RWPE2 (cell line): ENCODE results near the gene CAMK2B.

Source experiments
- ATAC-seq: fragments of 200-7000 bp; cut with Tn5 transposase; 3 replicates; pipeline ENCODE4 v1.9.1; 2021; ENCODE audit warnings: low read depth
- DNase-seq: peaks from one replicate; pipeline ENCODE4 v3.0.0-alpha.2; 2020; ENCODE audit warnings: low spot score
- H3K27ac ChIP-seq: fragments of 450-650 bp; 2 replicates; pipeline ENCODE4 v1.5.1; 2017; ENCODE audit warnings: mild to moderate bottlenecking; ENCODE audit not compliant: poor library complexity, severe bottlenecking
- H3K27me3 ChIP-seq: fragments of 250-450 bp; sonication (Bioruptor Pico); 2 replicates; pipeline ENCODE4 v1.5.1; 2021; ENCODE audit warnings: mild to moderate bottlenecking, moderate library complexity; ENCODE audit not compliant: insufficient read depth, poor library complexity, severe bottlenecking
- H3K36me3 ChIP-seq: fragments of 250-450 bp; sonication (Bioruptor Pico); 2 replicates; pipeline ENCODE4 v1.5.1; 2020; ENCODE audit warnings: low read depth, mild to moderate bottlenecking, moderate library complexity
- H3K4me1 ChIP-seq: fragments of 250-450 bp; sonication (Bioruptor Pico); 2 replicates; pipeline ENCODE4 v1.5.1; 2021; ENCODE audit warnings: mild to moderate bottlenecking, moderate library complexity; ENCODE audit not compliant: insufficient read depth, poor library complexity, severe bottlenecking
- H3K4me3 ChIP-seq: fragments of 250-450 bp; sonication (Bioruptor Pico); 2 replicates; pipeline ENCODE4 v1.5.1; 2021; ENCODE audit warnings: mild to moderate bottlenecking, moderate library complexity; ENCODE audit not compliant: severe bottlenecking
- H3K9me3 ChIP-seq: fragments of 250-450 bp; sonication (Bioruptor Pico); 2 replicates; pipeline ENCODE4 v1.5.1; 2021; ENCODE audit warnings: mild to moderate bottlenecking, moderate library complexity; ENCODE audit not compliant: severe bottlenecking
- CTCF ChIP-seq: fragments of 450-650 bp; IDR thresholded peaks from one replicate; pipeline ENCODE4 v1.5.1; 2017; ENCODE audit warnings: mild to moderate bottlenecking, moderate library complexity; ENCODE audit not compliant: poor library complexity, severe bottlenecking

CAMK2B gene

GRCh38 chr7:44226396-44226753, 99.0 kb downstream of the CAMK2B start:
- Histone ChIP-seq H3K4me3 (no peak overlapping the region), H3K27me3 (no peaks in the 10 kb centered on the region), H3K36me3 (no peaks in the 10 kb centered on the region), H3K27ac (no peak overlapping the region), H3K4me1 (peaks cover 21% of the 10 kb centered on the region), H3K9me3 (no peaks in the 10 kb centered on the region)
- DNase-seq (no peak), ATAC-seq (no peak)
- no peak for TF ChIP-seq CTCF

GRCh38 chr7:44225566-44226395, 99.6 kb downstream of the CAMK2B start:
- no peak for TF ChIP-seq CTCF
- peak overlapping the region; percentile 6 for H3K4me3 ChIP-seq
- no peak for DNase-seq

GRCh38 chr7:44224974-44225565, 100.3 kb downstream of the CAMK2B start:
- ATAC-seq (no peak), DNase-seq (no peak)
- Histone ChIP-seq H3K4me3 (peak overlapping the region; percentile 6), H3K27me3 (no peaks in the 10 kb centered on the region), H3K4me1 (peaks cover 21% of the 10 kb centered on the region), H3K9me3 (no peaks in the 10 kb centered on the region), H3K27ac (peak overlapping the region; percentile 7), H3K36me3 (no peaks in the 10 kb centered on the region)
- TF ChIP-seq CTCF = no peak

More at GRCh38 chr7:44225566-44226395, 99.6 kb downstream of the CAMK2B start:
- Histone ChIP-seq H3K27ac (no peak overlapping the region), H3K4me1 (peaks cover 21% of the 10 kb centered on the region), H3K27me3 (no peaks in the 10 kb centered on the region), H3K36me3 (no peaks in the 10 kb centered on the region), H3K9me3 (no peaks in the 10 kb centered on the region)
- 0 out of 3 replicates have a peak, but pooled peaks have one; percentile 11 for ATAC-seq

- peak; percentile 64 for ATAC-seq
- TF ChIP-seq CTCF = no peak
- H3K27me3 ChIP-seq = no peaks in the 10 kb centered on the region
- H3K27ac ChIP-seq = peak overlapping the region; percentile 7
- no peaks in the 10 kb centered on the region for H3K36me3 ChIP-seq
- H3K4me1 ChIP-seq = peaks cover 21% of the 10 kb centered on the region
- no peaks in the 10 kb centered on the region for H3K9me3 ChIP-seq
- no peak overlapping the region for H3K4me3 ChIP-seq
- no peak for DNase-seq
These were observed 101.1 kb downstream of the CAMK2B start for GRCh38 chr7:44224080-44224973.
